Activated naive CD4-positive, alpha-beta T cell treated with anti-CD3 and anti-CD28 coated beads for 36 hours (primary cell): ENCODE data around the gene TRAPPC5. TPM values are rescaled to one million over a fixed set of nuclear protein-coding genes. Genes with fewer than 3 reads are reported as not detected.

Source experiments
- CTCF ChIA-PET: fragments of 350-600 bp; sonication (Branson Sonifier 250); formaldehyde crosslinking; loops from one replicate; lab custom pipeline; 2021; ENCODE audit warnings: antibody characterized with exemption; lab: Charles Lee
- DNase-seq: peaks from one replicate; pipeline ENCODE4 v3.0.0-alpha.2; 2020
- H3K27ac Mint-ChIP-seq: one replicate; pipeline ENCODE4 v1.8.0; 2021; ENCODE audit warnings: mild to moderate bottlenecking, mixed read lengths
- H3K27me3 Mint-ChIP-seq: one replicate; pipeline ENCODE4 v1.8.0; 2021; ENCODE audit warnings: low read depth, mixed read lengths
- H3K36me3 Mint-ChIP-seq: one replicate; pipeline ENCODE4 v1.8.0; 2021; ENCODE audit warnings: low read depth, mixed read lengths
- H3K4me1 Mint-ChIP-seq: one replicate; pipeline ENCODE4 v1.8.0; 2021; ENCODE audit warnings: low read depth, mixed read lengths
- H3K4me3 Mint-ChIP-seq: one replicate; pipeline ENCODE4 v1.8.0; 2021; ENCODE audit warnings: mild to moderate bottlenecking, moderate library complexity, mixed read lengths
- H3K9me3 Mint-ChIP-seq: one replicate; pipeline ENCODE4 v1.8.0; 2021; ENCODE audit warnings: mixed read lengths
- intact Hi-C: fragments of 100-400 bp; cut with micrococcal nuclease; formaldehyde crosslinking; loops from one replicate; pipeline ENCODE4 v1.15.1; 2023
- total RNA-seq, 2 experiments: library from RNA; stranded (reverse); gene quantifications; one replicate each; pipeline ENCODE4 v1.2.3, GENCODE V29; 2021

The TRAPPC5 gene
- total RNA-seq, 2 experiments from 2014 or later: 74.7 to 82.4 TPM

DNA sequence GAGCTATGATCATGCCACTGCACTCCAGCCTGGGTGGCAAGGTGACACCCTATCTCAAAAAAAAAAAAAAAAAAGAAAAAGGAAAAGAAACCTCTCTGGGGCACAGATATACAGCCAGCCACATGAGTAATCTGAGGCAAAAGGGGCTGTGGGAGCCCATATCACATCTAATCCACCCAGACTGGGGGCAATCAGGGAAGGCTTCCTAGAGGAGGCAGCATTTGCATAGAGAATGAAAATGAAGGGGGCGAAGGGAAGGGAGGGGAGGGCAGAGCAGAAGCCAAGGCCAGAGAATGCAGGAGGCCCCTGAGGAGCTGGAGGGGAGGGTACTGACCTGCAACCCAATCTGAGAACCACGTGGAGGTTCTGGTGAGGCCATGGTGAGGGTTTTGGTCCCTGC is 30.5 kb upstream of the TRAPPC5 start:
- Mint-ChIP-seq H3K9me3 (no peaks in the 10 kb centered on the region), H3K4me1 (peaks cover 8% of the 10 kb centered on the region), H3K27ac (no peak overlapping the region), H3K4me3 (no peak overlapping the region), H3K36me3 (no peaks in the 10 kb centered on the region), H3K27me3 (no peaks in the 10 kb centered on the region)
- intact Hi-C loops: no loop called here
- CTCF ChIA-PET: interaction anchor here (0.6 to 6.3 kb wide), 4 partner anchors 12 to 168 kb away, joined by 3 to 46 read pairs (median 3); partner anchors contain the start of gene TRAPPC5
- no peak for DNase-seq

DNA sequence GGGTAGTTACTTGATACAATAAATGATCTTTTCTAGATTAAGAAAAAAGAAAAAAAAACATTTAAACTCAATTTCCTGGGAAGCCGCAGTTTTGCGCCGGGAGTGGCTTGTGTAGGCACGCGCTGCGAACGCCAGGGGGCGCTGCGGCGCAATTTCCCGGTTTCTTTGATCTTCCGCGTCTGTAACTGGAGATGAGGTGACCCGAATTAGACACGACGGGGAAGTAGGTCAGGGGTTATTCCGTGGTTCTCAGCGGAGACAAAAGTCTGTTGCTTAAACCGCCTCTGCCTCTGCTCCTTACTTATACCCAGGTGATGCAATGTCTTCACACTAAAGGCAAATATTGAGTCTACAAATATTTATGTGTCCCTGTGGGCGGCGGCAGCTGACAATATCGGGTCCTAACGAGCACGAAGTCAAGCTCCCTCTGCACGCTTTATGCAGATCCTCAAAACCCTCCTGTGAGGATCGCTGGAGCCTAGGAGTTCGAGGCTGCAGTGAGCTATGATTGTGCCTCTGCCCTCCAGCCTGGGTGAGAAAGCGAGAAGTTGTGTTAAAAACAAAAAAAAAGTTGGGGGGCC is 28.5 kb upstream of the TRAPPC5 start:
- DNase-seq: peak; percentile 92
- intact Hi-C loops: loop anchor here (1.0 kb wide), 2 partner anchors 28 to 147 kb away; partner anchors contain the start of gene TRAPPC5
- CTCF ChIA-PET: interaction anchor here (0.7 to 6.3 kb wide), 15 partner anchors 8 to 152 kb away, joined by 3 to 46 read pairs (median 4); partner anchors contain the start of genes PET100, RETN, TRAPPC5 and XAB2
- H3K27me3 Mint-ChIP-seq: no peaks in the 10 kb centered on the region
- H3K4me1 Mint-ChIP-seq: peaks cover 14% of the 10 kb centered on the region
- no peak overlapping the region for H3K27ac Mint-ChIP-seq
- H3K36me3 Mint-ChIP-seq: no peaks in the 10 kb centered on the region
- H3K4me3 Mint-ChIP-seq: peak overlapping the region; percentile 65
- no peaks in the 10 kb centered on the region for H3K9me3 Mint-ChIP-seq

DNA sequence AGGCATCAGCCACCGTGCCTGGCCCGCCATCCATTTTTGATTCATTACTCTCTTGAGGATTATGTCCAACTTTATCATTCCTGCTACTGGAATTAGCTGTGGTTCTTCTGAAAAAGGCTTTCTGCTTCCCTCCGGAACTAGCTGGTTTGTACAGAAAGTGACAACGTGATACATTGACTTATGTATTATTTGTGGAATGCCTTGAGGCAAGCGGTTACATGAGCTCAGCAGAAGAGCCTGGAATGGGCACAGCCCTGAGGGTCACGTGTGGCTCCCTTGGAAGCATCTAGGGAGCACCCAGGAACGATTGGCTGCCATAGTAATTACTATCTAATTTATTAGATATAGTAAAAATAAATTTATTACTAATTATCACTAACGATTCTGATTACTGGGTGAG is 26.2 kb upstream of the TRAPPC5 start:
- H3K36me3 Mint-ChIP-seq: no peaks in the 10 kb centered on the region
- H3K4me3 Mint-ChIP-seq: no peak overlapping the region

DNA sequence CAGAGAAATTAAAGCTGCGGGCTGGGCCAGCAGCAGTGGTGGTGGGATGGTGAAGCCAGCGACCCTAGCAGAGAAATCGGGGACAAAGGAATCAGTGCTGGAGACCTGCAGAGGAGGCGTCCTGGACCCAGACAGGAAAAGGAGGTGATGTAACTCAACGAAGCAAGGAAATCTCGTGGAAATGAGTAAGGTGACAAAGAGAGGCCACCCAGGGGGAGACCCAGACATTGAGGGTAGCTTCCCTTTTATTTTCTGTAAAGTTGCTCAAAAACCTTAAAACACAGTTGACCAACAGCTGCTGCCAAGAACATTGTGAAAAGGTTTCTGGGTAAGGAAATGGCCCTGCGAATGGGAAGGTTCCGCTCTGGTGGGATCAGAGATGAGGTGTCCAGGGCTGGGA is 25.1 kb upstream of the TRAPPC5 start:
- Mint-ChIP-seq H3K36me3 (no peaks in the 10 kb centered on the region), H3K27me3 (no peaks in the 10 kb centered on the region), H3K9me3 (no peaks in the 10 kb centered on the region), H3K4me3 (no peak overlapping the region), H3K4me1 (peaks cover 31% of the 10 kb centered on the region), H3K27ac (no peak overlapping the region)
- intact Hi-C loops: no loop called here
- CTCF ChIA-PET: interaction anchor here (1.7 to 6.3 kb wide), 3 partner anchors 25 to 144 kb away, joined by 4 to 46 read pairs (median 9); partner anchors contain the start of gene TRAPPC5
- DNase-seq: no peak

More for the DNA sequence above, 26.2 kb upstream of the TRAPPC5 start:
- intact Hi-C loops: no loop called here
- no peak for DNase-seq
- peaks cover 31% of the 10 kb centered on the region for H3K4me1 Mint-ChIP-seq
- CTCF ChIA-PET: interaction anchor here (0.9 to 6.3 kb wide), 3 partner anchors 27 to 145 kb away, joined by 3 to 46 read pairs (median 9); partner anchors contain the start of gene TRAPPC5
- no peak overlapping the region for H3K27ac Mint-ChIP-seq
- H3K9me3 Mint-ChIP-seq: no peaks in the 10 kb centered on the region
- no peaks in the 10 kb centered on the region for H3K27me3 Mint-ChIP-seq

DNA sequence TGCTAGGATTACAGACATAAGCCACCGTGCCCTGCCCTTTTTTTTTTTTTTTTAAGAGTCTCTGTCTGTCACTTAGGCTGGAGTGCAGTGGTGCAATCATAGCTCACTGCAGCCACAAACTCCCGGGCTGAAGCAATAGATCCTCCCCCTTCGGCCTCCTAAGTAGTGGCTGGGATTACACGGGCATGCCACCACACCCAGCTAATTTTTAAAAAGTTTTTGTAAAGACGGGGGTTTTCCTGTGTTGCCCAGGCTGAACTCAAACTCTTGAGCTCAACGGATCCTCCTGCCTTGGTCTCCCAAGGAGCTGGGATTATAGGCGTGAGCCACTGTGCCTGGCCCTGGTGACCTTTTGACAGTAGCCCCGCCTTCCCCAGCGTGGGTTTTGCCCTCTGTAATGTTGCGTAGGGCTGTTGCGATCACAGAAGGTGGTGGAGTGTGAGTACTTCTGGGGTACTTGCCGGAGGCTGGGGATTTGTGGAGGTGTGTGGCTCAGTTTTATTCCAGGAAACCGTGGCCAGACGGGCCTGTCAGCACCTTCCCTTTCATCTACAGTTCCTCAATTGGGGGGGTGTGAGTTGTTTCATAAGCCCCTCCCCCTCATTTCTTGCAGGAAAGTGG is 23.4 kb upstream of the TRAPPC5 start:
- H3K27me3 Mint-ChIP-seq: no peaks in the 10 kb centered on the region
- no peaks in the 10 kb centered on the region for H3K9me3 Mint-ChIP-seq
- peak overlapping the region; percentile 24 for H3K27ac Mint-ChIP-seq
- CTCF ChIA-PET: interaction anchor here (0.6 to 2.4 kb wide), 3 partner anchors 23 to 516 kb away, joined by 3 to 12 read pairs (median 7); partner anchors contain the start of gene TRAPPC5
- no peaks in the 10 kb centered on the region for H3K36me3 Mint-ChIP-seq
- peak; percentile 59 for DNase-seq
- intact Hi-C loops: no loop called here
- H3K4me1 Mint-ChIP-seq: peaks cover 29% of the 10 kb centered on the region
- no peak overlapping the region for H3K4me3 Mint-ChIP-seq

DNA sequence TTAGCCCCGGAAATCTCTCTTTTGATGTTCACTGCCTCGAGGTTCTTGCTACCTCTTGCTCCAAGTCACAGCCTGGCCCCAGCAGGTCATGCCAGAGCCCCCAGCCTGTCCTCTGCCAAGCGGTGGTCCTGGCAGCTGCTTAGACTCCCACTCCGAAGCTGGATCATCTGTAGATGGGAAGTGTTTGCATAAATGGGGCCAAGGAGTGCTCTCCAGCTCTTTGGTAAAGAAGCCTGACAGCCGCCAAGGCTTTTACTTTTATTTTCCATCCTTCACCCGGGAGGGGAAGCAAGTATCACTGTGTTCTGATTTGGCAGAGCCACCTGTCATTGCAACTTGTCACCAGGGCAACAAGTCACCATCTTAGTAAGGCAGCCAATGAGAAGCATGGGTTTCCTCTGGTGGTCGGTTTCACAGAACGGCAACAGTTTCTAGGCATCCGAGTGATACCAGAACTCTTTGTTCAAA is 22.4 kb upstream of the TRAPPC5 start:
- Mint-ChIP-seq H3K4me3 (peak overlapping the region; percentile 75), H3K27me3 (no peaks in the 10 kb centered on the region), H3K36me3 (no peaks in the 10 kb centered on the region), H3K27ac (peak overlapping the region; percentile 78), H3K9me3 (no peaks in the 10 kb centered on the region), H3K4me1 (peaks cover 23% of the 10 kb centered on the region)
- peak; percentile 81 for DNase-seq
- CTCF ChIA-PET: interaction anchor here (1.4 to 2.4 kb wide), 2 partner anchors 22 to 90 kb away, joined by 4 to 12 read pairs; partner anchors contain the start of gene TRAPPC5
- intact Hi-C loops: loop anchor here (1.0 kb wide), 1 partner anchor 22 kb away; the partner anchor contains the start of gene TRAPPC5

DNA sequence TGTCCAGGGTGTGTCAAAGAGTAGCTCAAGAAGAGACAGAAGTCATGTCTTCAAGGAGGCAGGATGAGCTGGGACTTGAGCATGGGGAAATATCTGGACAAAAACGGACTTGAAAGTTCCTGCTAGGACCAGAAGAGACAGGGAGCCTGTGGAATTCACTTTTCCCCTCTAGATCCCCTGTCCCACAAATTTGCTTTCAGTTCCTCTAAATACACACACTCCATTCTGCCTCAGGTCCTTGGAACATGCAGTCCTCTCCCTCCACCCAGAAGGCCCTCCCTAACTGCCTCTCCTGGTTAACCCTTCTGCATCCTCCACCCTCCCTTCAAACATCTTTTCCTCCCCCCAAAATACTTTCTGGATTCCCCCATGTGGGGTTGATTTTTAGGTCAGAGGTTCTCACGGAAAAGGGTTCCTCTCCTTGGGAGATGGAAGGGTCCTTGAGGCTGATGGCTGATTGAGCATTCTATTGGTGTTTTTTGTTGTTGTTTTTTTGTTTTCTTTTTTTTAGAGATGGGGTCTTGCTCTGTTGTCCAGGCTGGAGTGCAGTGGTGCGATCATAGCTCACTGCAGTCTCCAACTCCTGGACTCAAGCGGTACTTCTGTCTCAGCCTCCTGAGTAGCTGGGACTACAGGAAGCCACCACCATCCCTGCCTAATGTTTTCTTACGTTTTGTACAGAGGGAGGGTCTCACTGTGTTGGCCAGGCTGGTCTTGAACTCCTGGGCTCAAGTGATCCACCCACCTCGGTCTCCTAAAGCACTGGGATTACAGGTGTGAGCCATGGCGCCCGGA is 18.7 kb upstream of the TRAPPC5 start:
- DNase-seq: no peak
- no peak overlapping the region for H3K4me3 Mint-ChIP-seq
- CTCF ChIA-PET: interaction anchor here (0.6 to 1.5 kb wide), 4 partner anchors 11 to 592 kb away, joined by 3 to 10 read pairs (median 4); partner anchors contain the start of gene TRAPPC5
- no peaks in the 10 kb centered on the region for H3K9me3 Mint-ChIP-seq
- no peaks in the 10 kb centered on the region for H3K27me3 Mint-ChIP-seq
- intact Hi-C loops: no loop called here
- peaks cover 18% of the 10 kb centered on the region for H3K4me1 Mint-ChIP-seq
- H3K27ac Mint-ChIP-seq: no peak overlapping the region
- H3K36me3 Mint-ChIP-seq: no peaks in the 10 kb centered on the region

DNA sequence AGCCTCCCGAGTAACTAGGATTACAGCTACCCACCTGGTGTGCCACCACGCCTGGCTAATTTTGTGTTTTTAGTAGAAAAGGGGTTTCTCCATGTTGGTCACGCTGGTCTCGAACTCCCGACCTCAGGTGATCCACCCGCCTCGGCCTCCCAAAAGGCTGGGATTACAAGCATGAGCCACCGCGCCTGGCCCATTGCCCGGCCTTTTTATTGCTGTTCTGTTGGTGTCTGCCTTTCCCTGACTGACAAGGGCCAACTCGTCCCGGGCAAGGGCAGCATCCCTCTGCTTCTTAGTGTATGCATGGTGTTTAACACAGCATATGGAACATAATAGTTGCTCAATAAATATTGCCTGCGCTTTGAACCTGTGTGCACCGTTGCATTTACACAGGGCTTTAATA is 18.0 kb upstream of the TRAPPC5 start:
- Mint-ChIP-seq H3K4me3 (no peak overlapping the region), H3K4me1 (peaks cover 11% of the 10 kb centered on the region), H3K27me3 (no peaks in the 10 kb centered on the region), H3K27ac (no peak overlapping the region), H3K9me3 (no peaks in the 10 kb centered on the region), H3K36me3 (no peaks in the 10 kb centered on the region)
- CTCF ChIA-PET: interaction anchor here (1.0 kb wide), 1 partner anchor 18 kb away, joined by 3 read pairs; the partner anchor contains the start of gene TRAPPC5
- intact Hi-C loops: no loop called here
- no peak for DNase-seq

DNA sequence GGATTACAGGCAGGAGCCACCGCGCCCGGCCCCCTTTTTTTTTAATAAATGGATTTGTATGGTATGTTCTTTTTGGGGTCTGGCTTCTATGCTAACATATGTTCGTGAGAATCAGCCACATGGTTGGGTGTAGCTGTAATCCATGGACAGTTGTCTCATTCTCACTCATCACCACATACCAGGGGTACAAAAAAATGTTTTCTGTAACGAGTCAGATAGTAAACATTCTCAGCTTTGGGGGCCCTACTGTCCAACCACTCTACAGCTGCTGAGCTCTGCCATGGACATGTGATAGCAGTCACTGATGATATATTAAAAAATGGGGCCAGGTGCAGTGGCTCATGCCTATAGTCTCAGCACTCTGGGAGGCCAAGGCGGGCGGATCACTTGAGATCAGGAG is 16.9 kb upstream of the TRAPPC5 start:
- DNase-seq: no peak
- no peaks in the 10 kb centered on the region for H3K36me3 Mint-ChIP-seq
- H3K27me3 Mint-ChIP-seq: no peaks in the 10 kb centered on the region
- H3K27ac Mint-ChIP-seq: no peak overlapping the region
- no peaks in the 10 kb centered on the region for H3K9me3 Mint-ChIP-seq
- no peak overlapping the region for H3K4me3 Mint-ChIP-seq
- peaks cover 3% of the 10 kb centered on the region for H3K4me1 Mint-ChIP-seq
- intact Hi-C loops: no loop called here
- CTCF ChIA-PET: interaction anchor here (0.7 kb wide), 1 partner anchor 1695 kb away, joined by 3 read pairs; no protein-coding TSS in a partner anchor

DNA sequence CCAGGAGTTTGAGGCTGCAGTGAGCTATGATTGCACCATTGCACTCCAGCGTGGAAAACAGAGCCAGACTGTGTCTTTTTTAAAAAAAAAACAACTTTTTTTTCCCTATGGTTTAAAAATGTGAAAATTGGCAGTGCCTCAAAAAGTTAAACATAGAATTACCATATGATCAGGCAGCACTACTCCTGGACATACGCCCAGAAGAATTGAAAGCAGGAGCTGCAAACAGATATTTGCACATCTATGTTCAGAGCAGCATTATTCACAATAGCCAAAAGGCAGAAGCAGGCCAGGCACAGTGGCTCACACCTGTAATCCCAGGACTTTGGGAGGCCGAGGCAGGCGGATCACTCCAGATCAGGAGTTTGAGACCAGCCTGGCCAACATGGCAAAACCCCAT is 15.6 kb upstream of the TRAPPC5 start:
- no peaks in the 10 kb centered on the region for H3K9me3 Mint-ChIP-seq
- H3K27me3 Mint-ChIP-seq: peaks cover 7% of the 10 kb centered on the region
- H3K4me1 Mint-ChIP-seq: peaks cover 4% of the 10 kb centered on the region
- intact Hi-C loops: no loop called here
- CTCF ChIA-PET: no interaction called here
- DNase-seq: no peak
- H3K27ac Mint-ChIP-seq: no peak overlapping the region
- H3K36me3 Mint-ChIP-seq: no peaks in the 10 kb centered on the region
- H3K4me3 Mint-ChIP-seq: no peak overlapping the region

DNA sequence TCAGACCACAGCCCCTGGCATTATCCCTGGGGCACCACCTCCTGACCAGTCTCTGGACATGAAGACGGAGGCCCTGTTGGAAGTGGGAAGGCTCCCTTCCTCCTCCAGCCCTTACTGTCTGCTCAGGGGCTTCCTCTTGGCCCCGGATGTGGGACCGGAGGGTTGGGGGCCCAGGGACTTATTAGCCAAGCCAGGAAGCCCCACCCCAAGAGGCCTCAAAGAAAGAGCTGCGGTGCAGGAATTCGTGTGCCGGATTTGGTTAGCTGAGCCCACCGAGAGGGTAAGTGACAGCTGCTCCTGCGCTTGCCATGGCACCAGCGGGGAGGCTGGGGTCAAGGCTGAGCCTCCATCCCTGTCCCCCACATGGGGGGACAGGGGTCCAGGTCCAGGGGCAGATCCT is 11.8 kb upstream of the TRAPPC5 start, which contains the start of gene RETN:
TSS of gene RETN (plus strand) at position 208 of the 400 bp plus-strand sequence. CDS start 278 bp downstream, outside the sequence.
- no peak for DNase-seq
- peaks cover 12% of the 10 kb centered on the region for H3K4me1 Mint-ChIP-seq
- H3K36me3 Mint-ChIP-seq: no peaks in the 10 kb centered on the region
- CTCF ChIA-PET: interaction anchor here (2.3 to 3.3 kb wide), 2 partner anchors 12 to 16 kb away, joined by 6 to 21 read pairs; partner anchors contain the start of gene TRAPPC5
- H3K9me3 Mint-ChIP-seq: no peaks in the 10 kb centered on the region
- no peak within 1 kb of the TSS for H3K4me3 Mint-ChIP-seq
- H3K27ac Mint-ChIP-seq: no peak within 1 kb of the TSS
- H3K27me3 Mint-ChIP-seq: peaks cover 21% of the 10 kb centered on the region
- intact Hi-C loops: no loop called here
